Keratinocyte (primary cell): Measurements from ENCODE around the gene SLF2. TPM values are rescaled to one million over a fixed set of nuclear protein-coding genes. Genes with fewer than 3 reads are reported as not detected.

ENCODE experiments used
- DNase-seq: peaks from one replicate; pipeline ENCODE4 v3.0.0-alpha.2; 2011; ENCODE audit warnings: low read depth, missing footprints, low spot score
- FAIRE-seq: peaks from 2 replicates; lab custom pipeline; 2011; peaks lifted over from hg19 to GRCh38; lab: Jason Lieb, UNC
- H2AFZ ChIP-seq: 2 replicates; pipeline ENCODE4 v1.6.0; 2012; ENCODE audit warnings: low read length, control low read depth, inconsistent platforms; ENCODE audit not compliant: control insufficient read depth
- H3K27ac ChIP-seq: 2 replicates; pipeline ENCODE4 v1.5.1; 2011; ENCODE audit warnings: low read length; ENCODE audit not compliant: control insufficient read depth, insufficient read depth
- H3K27me3 ChIP-seq: 3 replicates; pipeline ENCODE4 v1.6.0; 2011; ENCODE audit warnings: low read length; ENCODE audit not compliant: control insufficient read depth, insufficient read depth; ENCODE audit errors: extremely low read depth
- H3K36me3 ChIP-seq, 2 experiments: 2 replicates in 1 of 2; 3 replicates in 1 of 2; pipeline ENCODE4 v1.5.1; 2011; ENCODE audit warnings: low read length in 2 of 2, mild to moderate bottlenecking in 1 of 2; ENCODE audit not compliant: control insufficient read depth in 2 of 2, insufficient read depth in 2 of 2; ENCODE audit errors: extremely low read depth in 1 of 2
- H3K4me1 ChIP-seq: 3 replicates; pipeline ENCODE4 v1.5.1; 2011; ENCODE audit warnings: low read length; ENCODE audit not compliant: control insufficient read depth, insufficient read depth; ENCODE audit errors: extremely low read depth
- H3K4me2 ChIP-seq: 3 replicates; pipeline ENCODE4 v1.6.0; 2011; ENCODE audit warnings: low read depth, low read length; ENCODE audit not compliant: control insufficient read depth, insufficient read depth; ENCODE audit errors: extremely low read depth
- H3K4me3 ChIP-seq, 3 experiments: fragments of 200-600 bp in 1 of 3; sonication (generic) in 1 of 3; 2 replicates in 2 of 3; 3 replicates in 1 of 3; pipeline ENCODE4 v1.5.1; 2011 to 2016; ENCODE audit warnings: low read length in 3 of 3, mild to moderate bottlenecking in 3 of 3, control low read depth in 2 of 3, inconsistent platforms in 1 of 3, low read depth in 1 of 3, mixed read lengths in 1 of 3, mixed run types in 1 of 3, moderate library complexity in 1 of 3; ENCODE audit not compliant: control insufficient read depth in 2 of 3, insufficient read depth in 2 of 3; ENCODE audit errors: extremely low read depth in 1 of 3
- H3K79me2 ChIP-seq: 2 replicates; pipeline ENCODE4 v1.6.0; 2012; ENCODE audit warnings: low read length; ENCODE audit not compliant: control insufficient read depth, insufficient read depth
- H3K9ac ChIP-seq: 3 replicates; pipeline ENCODE4 v1.6.0; 2011; ENCODE audit warnings: low read length; ENCODE audit not compliant: control insufficient read depth, insufficient read depth; ENCODE audit errors: extremely low read depth
- H3K9me1 ChIP-seq: 3 replicates; pipeline ENCODE4 v1.6.0; 2011; ENCODE audit warnings: low read length; ENCODE audit not compliant: control insufficient read depth, insufficient read depth; ENCODE audit errors: extremely low read depth
- H3K9me3 ChIP-seq: 2 replicates; pipeline ENCODE4 v1.5.1; 2012; ENCODE audit warnings: low read depth, low read length; ENCODE audit not compliant: control insufficient read depth
- H4K20me1 ChIP-seq: 3 replicates; pipeline ENCODE4 v1.6.0; 2011; ENCODE audit warnings: low read length; ENCODE audit not compliant: control insufficient read depth, insufficient read depth; ENCODE audit errors: extremely low read depth
- CTCF ChIP-seq, 3 experiments: IDR thresholded peaks in 1 of 3; conservative IDR thresholded peaks in 1 of 3; optimal IDR thresholded peaks in 1 of 3; 2 replicates in 2 of 3; 3 replicates in 1 of 3; pipeline versions ENCODE3 to v1.5.1; 2011; ENCODE audit warnings: low read length in 3 of 3, mild to moderate bottlenecking in 3 of 3, moderate library complexity in 2 of 3, control low read depth in 1 of 3, inconsistent platforms in 1 of 3; ENCODE audit not compliant: insufficient read depth in 2 of 3; ENCODE audit errors: extremely low read depth in 1 of 3
- EZH2 ChIP-seq: IDR thresholded peaks from one replicate; pipeline ENCODE4 v1.6.1; 2012; ENCODE audit warnings: inconsistent platforms, mild to moderate bottlenecking, low read length, moderate library complexity
- dilution Hi-C: fragments of 300-500 bp; cut with MboI; formaldehyde crosslinking; loops from one replicate; pipeline ENCODE4 v1.7.0; 2020; ENCODE audit warnings: low sequenced_read_pairs; ENCODE audit not compliant: extremely low pct_ligation_motif_present
- polyA plus RNA-seq, 5 experiments: library from polyadenylated mRNA; depleted of rRNA in 3 of 5; stranded (reverse) in 3 of 5; stranded (forward) in 1 of 5; unstranded in 1 of 5; fragments of >200 nt; gene quantifications; 1 replicate in 1 of 5; 2 replicates in 3 of 5; 3 replicates in 1 of 5; pipeline versions ENCODE4 v1.2.1 to v1.2.3, GENCODE V29; 2011 to 2012; ENCODE audit warnings: missing spikeins in 2 of 5, low read depth in 1 of 5, low replicate concordance in 1 of 5

SLF2 gene
- polyA plus RNA-seq, 1 donor (not counting 4 experiments of a cell fraction or from before 2014, with no cell fraction given) = 7.1 TPM

- no peak for TF ChIP-seq EZH2
- TF ChIP-seq CTCF (optimal IDR thresholded peaks at IDR 0.05 in 1 of 3, IDR thresholded peaks at IDR 0.05 in 1 of 3, conservative IDR thresholded peaks at IDR 0.05 in 1 of 3; ENCODE audit: extremely low read depth in 1 of 3, insufficient read depth in 2 of 3, low read length in 3 of 3) = no peak
- H3K79me2 ChIP-seq = no peaks in the 10 kb centered on the region
- H2AFZ ChIP-seq = no peak overlapping the region
- no peaks in the 10 kb centered on the region for H3K36me3 ChIP-seq
- no peak for FAIRE-seq
- peaks cover 20% of the 10 kb centered on the region for H3K4me1 ChIP-seq
- no peak overlapping the region for H3K4me3 ChIP-seq
- H3K27ac ChIP-seq = no peak overlapping the region
- no peak overlapping the region for H3K4me2 ChIP-seq
- no peaks in the 10 kb centered on the region for H4K20me1 ChIP-seq
- no peak overlapping the region for H3K9ac ChIP-seq
- H3K27me3 ChIP-seq = peaks cover 23% of the 10 kb centered on the region
- no peaks in the 10 kb centered on the region for H3K9me1 ChIP-seq
- DNase-seq = no peak
- dilution Hi-C loops = loop anchor here (25.0 kb wide), 1 partner anchor 332 kb away; no protein-coding TSS in a partner anchor
- no peaks in the 10 kb centered on the region for H3K9me3 ChIP-seq
Observed at GRCh38 chr10:100894033-100894432, 18.7 kb upstream of the SLF2 start.

- H3K27ac ChIP-seq = no peak overlapping the region
- H3K79me2 ChIP-seq = no peaks in the 10 kb centered on the region
- TF ChIP-seq EZH2 = no peak
- no peak for TF ChIP-seq CTCF (optimal IDR thresholded peaks at IDR 0.05 in 1 of 3, IDR thresholded peaks at IDR 0.05 in 1 of 3, conservative IDR thresholded peaks at IDR 0.05 in 1 of 3; ENCODE audit: extremely low read depth in 1 of 3, insufficient read depth in 2 of 3, low read length in 3 of 3)
- no peaks in the 10 kb centered on the region for H3K9me1 ChIP-seq
- H3K9me3 ChIP-seq = no peaks in the 10 kb centered on the region
- H2AFZ ChIP-seq = no peak overlapping the region
- H4K20me1 ChIP-seq = no peaks in the 10 kb centered on the region
- no peak overlapping the region for H3K4me3 ChIP-seq
- no peak overlapping the region for H3K4me2 ChIP-seq
- peaks cover 19% of the 10 kb centered on the region for H3K27me3 ChIP-seq
- dilution Hi-C loops = loop anchor here (25.0 kb wide), 1 partner anchor 332 kb away; no protein-coding TSS in a partner anchor
- peaks cover 16% of the 10 kb centered on the region for H3K4me1 ChIP-seq
- H3K9ac ChIP-seq = no peak overlapping the region
- no peak for FAIRE-seq
- no peak for DNase-seq
- no peaks in the 10 kb centered on the region for H3K36me3 ChIP-seq
Observed at GRCh38 chr10:100894589-100895294, 18.0 kb upstream of the SLF2 start.
